PC-3 (cell line): Measurements from ENCODE around the gene LRRFIP1. TPM values are rescaled to one million over a fixed set of nuclear protein-coding genes. Genes with fewer than 3 reads are reported as not detected.

ENCODE experiments used
- ATAC-seq: fragments of 200-7000 bp; cut with Tn5 transposase; 2 replicates; pipeline ENCODE4 v1.9.1; 2020; ENCODE audit warnings: mild to moderate bottlenecking, moderate library complexity
- BruUV-seq: library from RNA; stranded (reverse); fragments of 400-500 nt; replicated peaks from 2 replicates; lab custom pipeline; 2021; lab: Mats Ljungman, UMichigan
- CTCF ChIA-PET: fragments of 300-600 bp; sonication (Branson Sonifier 250); formaldehyde crosslinking; loops from one replicate; lab custom pipeline; 2022; ENCODE audit warnings: antibody characterized with exemption; lab: Charles Lee
- POLR2A ChIA-PET: fragments of 300-600 bp; sonication (Branson Sonifier 250); formaldehyde crosslinking; loops from one replicate; lab custom pipeline; 2022; ENCODE audit warnings: antibody characterized with exemption; ENCODE audit not compliant: unreplicated experiment; lab: Charles Lee
- DNase-seq: peaks from one replicate; pipeline ENCODE4 v3.0.0-alpha.2; 2015
- H2AFZ ChIP-seq: fragments of 300-600 bp; sonication (generic); 2 replicates; pipeline ENCODE4 v1.6.0; 2016; ENCODE audit warnings: antibody characterized with exemption, low read length
- H3F3A ChIP-seq: fragments of 300-600 bp; sonication (generic); one replicate; pipeline ENCODE4 v1.6.0; 2017; ENCODE audit warnings: antibody characterized with exemption, low read length, control low read depth, mild to moderate bottlenecking; ENCODE audit not compliant: unreplicated experiment
- H3K27ac ChIP-seq: fragments of 300-600 bp; sonication (generic); 2 replicates; pipeline ENCODE4 v1.5.1; 2016; ENCODE audit warnings: mild to moderate bottlenecking, low read length
- H3K27me3 ChIP-seq: fragments of 300-600 bp; sonication (generic); 2 replicates; pipeline ENCODE4 v1.6.1; 2016; ENCODE audit warnings: low read length, mixed read lengths
- H3K36me3 ChIP-seq: fragments of 300-600 bp; sonication (generic); 2 replicates; pipeline ENCODE4 v1.6.1; 2016; ENCODE audit warnings: low read depth, mixed run types, low read length, mixed read lengths
- H3K4me1 ChIP-seq: fragments of 300-600 bp; sonication (generic); 2 replicates; pipeline ENCODE4 v1.5.1; 2016; ENCODE audit warnings: low read length; ENCODE audit not compliant: insufficient read depth
- H3K4me2 ChIP-seq: fragments of 300-600 bp; sonication (generic); 2 replicates; pipeline ENCODE4 v1.6.0; 2016; ENCODE audit warnings: low read length
- H3K4me3 ChIP-seq: fragments of 300-600 bp; sonication (generic); 2 replicates; pipeline ENCODE4 v1.5.1; 2016; ENCODE audit warnings: mild to moderate bottlenecking, low read length, mixed read lengths
- H3K79me2 ChIP-seq: fragments of 300-600 bp; sonication (generic); 2 replicates; pipeline ENCODE4 v1.6.1; 2017; ENCODE audit warnings: low read length, mixed read lengths
- H3K9ac ChIP-seq: fragments of 300-600 bp; sonication (generic); 2 replicates; pipeline ENCODE4 v1.6.0; 2016; ENCODE audit warnings: mild to moderate bottlenecking, low read length
- H3K9me2 ChIP-seq: fragments of 300-600 bp; sonication (generic); replicated peaks from 2 replicates; pipeline ENCODE4 v1.6.1; 2016; ENCODE audit warnings: mixed run types, low read length, mixed read lengths
- H3K9me3 ChIP-seq: fragments of 300-600 bp; sonication (generic); 2 replicates; pipeline ENCODE4 v1.6.1; 2016; ENCODE audit warnings: low read length, mixed read lengths
- H4K20me1 ChIP-seq: fragments of 300-600 bp; sonication (generic); 2 replicates; pipeline ENCODE4 v1.6.1; 2016; ENCODE audit warnings: low read length, mixed read lengths
- EZH2 ChIP-seq: fragments of 300-600 bp; sonication (generic); IDR thresholded peaks from one replicate; pipeline ENCODE4 v1.6.1; 2017; ENCODE audit warnings: antibody characterized with exemption, mild to moderate bottlenecking, low read length; ENCODE audit not compliant: unreplicated experiment
- EZH2phosphoT487 ChIP-seq: fragments of 300-600 bp; sonication (generic); IDR thresholded peaks from 2 replicates; pipeline ENCODE4 v1.6.1; 2018; ENCODE audit warnings: mild to moderate bottlenecking, antibody characterized with exemption, low read length, borderline replicate concordance
- intact Hi-C: fragments of 100-400 bp; cut with micrococcal nuclease; formaldehyde crosslinking; loops from 2 replicates; pipeline ENCODE4 v1.9.0; 2023
- total RNA-seq: library from RNA; depleted of rRNA; stranded (reverse); fragments of >200 nt; gene quantifications from 2 replicates; pipeline ENCODE4 v1.2.3, GENCODE V29; 2014
- TF ChIP-seq, protein P1 (sequence below): fragments of 300-600 bp; sonication (generic); conservative IDR thresholded peaks from 2 replicates; pipeline ENCODE4 v1.5.1; 2017; ENCODE audit warnings: antibody characterized with exemption, low read depth, mild to moderate bottlenecking, low read length

Gene LRRFIP1
- total RNA-seq, 1 experiment from 2014 or later: 87.8 TPM

DNA sequence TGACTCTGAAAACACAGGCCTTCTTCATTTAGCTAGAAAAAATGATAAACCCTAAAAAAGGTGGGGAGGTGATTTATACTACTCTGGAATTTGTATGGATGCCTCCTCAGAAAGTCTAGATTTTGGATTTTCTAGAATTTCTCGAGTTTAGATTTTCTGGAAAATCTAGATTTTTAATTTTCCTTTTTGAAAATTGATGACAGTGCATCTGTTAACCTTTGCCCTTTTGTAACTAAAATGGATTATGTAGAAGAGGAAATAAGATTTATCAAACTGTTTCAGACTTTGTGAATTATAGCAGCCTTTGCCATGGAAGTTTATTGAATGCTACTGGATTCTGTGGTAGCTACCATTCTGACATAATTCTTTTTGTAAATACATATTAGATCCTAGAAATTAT lies 95.6 kb downstream of the LRRFIP1 start:
- ChIA-PET CTCF (no interaction called here), POLR2A (no interaction called here)
- Histone ChIP-seq H3K4me1 (peaks cover 11% of the 10 kb centered on the region), H3K36me3 (no peaks in the 10 kb centered on the region; the same call in 1 of the 2 replicates), H3K27me3 (no peaks in the 10 kb centered on the region), H3K4me2 (no peak overlapping the region), H2AFZ (no peak overlapping the region), H3K9me3 (no peaks in the 10 kb centered on the region), H3F3A (no peaks in the 10 kb centered on the region), H3K79me2 (peaks cover 82% of the 10 kb centered on the region), H4K20me1 (peaks cover 6% of the 10 kb centered on the region; the same call in 1 of the 2 replicates), H3K9me2 (no peaks in the 10 kb centered on the region), H3K9ac (no peak overlapping the region), H3K27ac (no peak overlapping the region), H3K4me3 (no peak overlapping the region)
- TF ChIP-seq, protein P1, sequence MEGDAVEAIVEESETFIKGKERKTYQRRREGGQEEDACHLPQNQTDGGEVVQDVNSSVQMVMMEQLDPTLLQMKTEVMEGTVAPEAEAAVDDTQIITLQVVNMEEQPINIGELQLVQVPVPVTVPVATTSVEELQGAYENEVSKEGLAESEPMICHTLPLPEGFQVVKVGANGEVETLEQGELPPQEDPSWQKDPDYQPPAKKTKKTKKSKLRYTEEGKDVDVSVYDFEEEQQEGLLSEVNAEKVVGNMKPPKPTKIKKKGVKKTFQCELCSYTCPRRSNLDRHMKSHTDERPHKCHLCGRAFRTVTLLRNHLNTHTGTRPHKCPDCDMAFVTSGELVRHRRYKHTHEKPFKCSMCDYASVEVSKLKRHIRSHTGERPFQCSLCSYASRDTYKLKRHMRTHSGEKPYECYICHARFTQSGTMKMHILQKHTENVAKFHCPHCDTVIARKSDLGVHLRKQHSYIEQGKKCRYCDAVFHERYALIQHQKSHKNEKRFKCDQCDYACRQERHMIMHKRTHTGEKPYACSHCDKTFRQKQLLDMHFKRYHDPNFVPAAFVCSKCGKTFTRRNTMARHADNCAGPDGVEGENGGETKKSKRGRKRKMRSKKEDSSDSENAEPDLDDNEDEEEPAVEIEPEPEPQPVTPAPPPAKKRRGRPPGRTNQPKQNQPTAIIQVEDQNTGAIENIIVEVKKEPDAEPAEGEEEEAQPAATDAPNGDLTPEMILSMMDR: no peak
- no peak for TF ChIP-seq EZH2phosphoT487
- TF ChIP-seq EZH2: no peak
- DNase-seq: no peak
- intact Hi-C loops: no loop called here
- ATAC-seq: no peak
- BruUV-seq: no TSS peak

DNA sequence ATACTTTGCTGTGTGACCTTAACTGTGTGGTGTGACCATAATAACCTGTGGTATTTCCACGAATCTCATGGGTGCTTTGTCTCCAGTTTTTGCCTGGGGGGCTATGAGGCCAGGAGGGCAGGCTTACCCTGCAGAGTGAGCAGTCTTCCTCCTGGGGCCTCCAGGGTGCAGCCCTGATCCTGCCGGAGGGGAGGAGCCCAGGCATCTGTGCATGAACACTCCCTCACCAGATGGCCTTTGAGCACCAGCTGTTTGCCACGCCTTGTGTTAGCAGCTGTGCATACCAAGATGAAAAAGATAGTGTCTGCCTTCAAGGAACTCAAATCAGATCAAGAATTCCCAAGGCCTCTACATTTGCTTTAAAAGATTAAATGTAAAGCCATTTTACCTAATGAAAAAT lies 96.2 kb downstream of the LRRFIP1 start:
- Histone ChIP-seq H2AFZ (no peak overlapping the region), H3K27ac (no peak overlapping the region), H3K79me2 (peaks cover 79% of the 10 kb centered on the region), H4K20me1 (peaks cover 6% of the 10 kb centered on the region; the same call in 1 of the 2 replicates), H3K4me1 (peaks cover 11% of the 10 kb centered on the region), H3K36me3 (no peaks in the 10 kb centered on the region; the same call in 1 of the 2 replicates), H3F3A (no peaks in the 10 kb centered on the region), H3K4me2 (no peak overlapping the region), H3K9ac (no peak overlapping the region), H3K9me2 (no peaks in the 10 kb centered on the region), H3K27me3 (no peaks in the 10 kb centered on the region), H3K9me3 (no peaks in the 10 kb centered on the region), H3K4me3 (no peak overlapping the region)
- BruUV-seq: no TSS peak
- CTCF ChIA-PET: no interaction called here
- no peak for TF ChIP-seq EZH2
- TF ChIP-seq EZH2phosphoT487: no peak
- TF ChIP-seq, protein P1: peak; percentile 18; the same call in 1 of the 2 replicates
- POLR2A ChIA-PET: no interaction called here
- DNase-seq: peak; percentile 35
- peak; percentile 80 for ATAC-seq
- intact Hi-C loops: no loop called here

DNA sequence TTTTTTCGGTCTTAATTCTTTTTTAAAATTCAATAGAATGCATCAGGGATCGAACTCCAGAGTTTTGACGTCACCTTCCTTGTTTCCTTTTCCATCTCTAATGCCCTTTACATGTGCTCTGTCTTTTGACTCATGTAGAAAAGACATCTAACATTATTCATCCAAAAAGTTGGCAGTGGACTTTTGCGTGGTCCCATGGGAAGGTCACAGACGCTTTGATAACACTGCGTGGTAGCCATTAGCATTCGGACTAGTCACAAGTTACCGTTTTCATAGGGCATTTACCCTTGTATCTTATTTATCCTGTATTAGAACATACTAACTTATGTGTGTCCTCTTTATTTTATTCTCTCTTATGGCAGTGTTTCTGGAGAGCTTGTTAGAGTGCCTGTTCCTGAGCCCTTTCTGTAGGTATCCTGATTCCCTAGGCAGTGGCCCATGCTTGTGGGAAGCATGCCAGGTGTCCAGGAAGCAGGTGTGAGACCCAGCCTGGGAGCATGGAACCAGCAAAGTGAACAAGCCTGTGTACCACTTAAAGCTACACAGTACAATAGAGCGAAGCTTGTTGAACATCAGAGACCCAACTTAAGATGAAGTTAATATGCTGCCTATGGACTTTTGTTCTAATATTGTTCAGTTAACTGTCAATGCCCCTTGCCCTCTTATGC lies 97.6 kb downstream of the LRRFIP1 start:
- TF ChIP-seq EZH2phosphoT487 (no peak), EZH2 (no peak)
- TF ChIP-seq, protein P1: no peak
- Histone ChIP-seq H3K27me3 (no peaks in the 10 kb centered on the region), H4K20me1 (peaks cover 6% of the 10 kb centered on the region; the same call in 1 of the 2 replicates), H3K9ac (no peak overlapping the region), H3F3A (no peaks in the 10 kb centered on the region), H3K4me1 (peaks cover 11% of the 10 kb centered on the region), H3K9me2 (no peaks in the 10 kb centered on the region), H3K27ac (no peak overlapping the region), H3K4me3 (no peak overlapping the region), H3K36me3 (no peaks in the 10 kb centered on the region; the same call in 1 of the 2 replicates), H3K79me2 (peaks cover 81% of the 10 kb centered on the region), H2AFZ (no peak overlapping the region), H3K4me2 (no peak overlapping the region), H3K9me3 (no peaks in the 10 kb centered on the region)
- ChIA-PET CTCF (no interaction called here), POLR2A (no interaction called here)
- no peak for DNase-seq
- no peak for ATAC-seq
- BruUV-seq: no TSS peak
- intact Hi-C loops: no loop called here
